Parathyroid adenoma (tissue), 2 donors: Measurements from ENCODE around the gene SOBP.

Experiments
- H2AFZ ChIP-seq: fragments of 300-600 bp; sonication (generic); one replicate; pipeline ENCODE4 v1.7.0; 2017; ENCODE audit warnings: antibody characterized with exemption, mild to moderate bottlenecking
- H3K27ac ChIP-seq: fragments of 300-600 bp; sonication (generic); one replicate; pipeline ENCODE4 v1.7.0; 2017
- H3K27me3 ChIP-seq: fragments of 300-600 bp; sonication (generic); one replicate; pipeline ENCODE4 v1.7.0; 2017; ENCODE audit warnings: low read length; ENCODE audit not compliant: control insufficient read depth, insufficient read depth
- H3K36me3 ChIP-seq: fragments of 300-600 bp; sonication (generic); one replicate; pipeline ENCODE4 v1.7.0; 2017; ENCODE audit warnings: low read length; ENCODE audit not compliant: control insufficient read depth, insufficient read depth
- H3K4me1 ChIP-seq: fragments of 300-600 bp; sonication (generic); one replicate; pipeline ENCODE4 v1.7.0; 2017; ENCODE audit warnings: control low read depth
- H3K4me2 ChIP-seq: fragments of 300-600 bp; sonication (generic); one replicate; pipeline ENCODE4 v1.7.0; 2017; ENCODE audit warnings: low read length
- H3K4me3 ChIP-seq: fragments of 300-600 bp; sonication (generic); one replicate; pipeline ENCODE4 v1.7.0; 2017; ENCODE audit warnings: low read depth, low read length
- H3K79me2 ChIP-seq: fragments of 300-600 bp; sonication (generic); one replicate; pipeline ENCODE4 v1.7.0; 2017; ENCODE audit warnings: control low read depth
- H3K9ac ChIP-seq: fragments of 300-600 bp; sonication (generic); one replicate; pipeline ENCODE4 v1.7.0; 2017; ENCODE audit warnings: mild to moderate bottlenecking
- H3K9me3 ChIP-seq: fragments of 300-600 bp; sonication (generic); one replicate; pipeline ENCODE4 v1.7.0; 2017; ENCODE audit warnings: low read length; ENCODE audit not compliant: control insufficient read depth
- CTCF ChIP-seq: fragments of 300-600 bp; sonication (generic); IDR thresholded peaks from one replicate; pipeline ENCODE4 v1.7.0; 2017; ENCODE audit warnings: antibody characterized with exemption, mild to moderate bottlenecking
- donor health status: primary hyperparathyroidism.

SOBP gene

GRCh38 chr6:107648983-107649382 lies 159.1 kb downstream of the SOBP start:
- H3K27me3 ChIP-seq = no peaks in the 10 kb centered on the region
- no peak overlapping the region for H3K4me3 ChIP-seq
- no peaks in the 10 kb centered on the region for H3K9me3 ChIP-seq
- TF ChIP-seq CTCF = no peak
- no peak overlapping the region for H3K4me2 ChIP-seq
- H2AFZ ChIP-seq = no peak overlapping the region
- H3K36me3 ChIP-seq = no peaks in the 10 kb centered on the region
- H3K9ac ChIP-seq = no peak overlapping the region
- H3K27ac ChIP-seq = no peak overlapping the region
- peaks cover 18% of the 10 kb centered on the region for H3K4me1 ChIP-seq
- H3K79me2 ChIP-seq = no peaks in the 10 kb centered on the region

GRCh38 chr6:107652526-107653182 lies 162.7 kb downstream of the SOBP start:
- H3K4me2 ChIP-seq = no peak overlapping the region
- TF ChIP-seq CTCF = no peak
- H2AFZ ChIP-seq = no peak overlapping the region

GRCh38 chr6:107653183-107653580 lies 163.3 kb downstream of the SOBP start:
- H3K9me3 ChIP-seq = no peaks in the 10 kb centered on the region
- no peak overlapping the region for H3K9ac ChIP-seq
- no peak overlapping the region for H2AFZ ChIP-seq
- H3K27me3 ChIP-seq = no peaks in the 10 kb centered on the region
- H3K36me3 ChIP-seq = no peaks in the 10 kb centered on the region
- H3K4me3 ChIP-seq = no peak overlapping the region
- no peaks in the 10 kb centered on the region for H3K79me2 ChIP-seq
- no peak overlapping the region for H3K27ac ChIP-seq
- no peak overlapping the region for H3K4me2 ChIP-seq
- TF ChIP-seq CTCF = no peak
- peaks cover 14% of the 10 kb centered on the region for H3K4me1 ChIP-seq

More at GRCh38 chr6:107652526-107653182, 162.7 kb downstream of the SOBP start:
- Histone ChIP-seq H3K27ac (no peak overlapping the region), H3K9me3 (no peaks in the 10 kb centered on the region), H3K27me3 (no peaks in the 10 kb centered on the region), H3K4me1 (peaks cover 14% of the 10 kb centered on the region), H3K9ac (no peak overlapping the region), H3K4me3 (no peak overlapping the region), H3K79me2 (no peaks in the 10 kb centered on the region), H3K36me3 (no peaks in the 10 kb centered on the region)

- H3K27ac ChIP-seq = no peak overlapping the region
- no peaks in the 10 kb centered on the region for H3K27me3 ChIP-seq
- no peak overlapping the region for H3K4me3 ChIP-seq
- TF ChIP-seq CTCF = no peak
- no peaks in the 10 kb centered on the region for H3K79me2 ChIP-seq
- no peak overlapping the region for H3K4me2 ChIP-seq
- no peak overlapping the region for H2AFZ ChIP-seq
- no peaks in the 10 kb centered on the region for H3K36me3 ChIP-seq
- H3K9ac ChIP-seq = no peak overlapping the region
- H3K9me3 ChIP-seq = no peaks in the 10 kb centered on the region
- peaks cover 19% of the 10 kb centered on the region for H3K4me1 ChIP-seq
These were observed 164.0 kb downstream of the SOBP start for GRCh38 chr6:107653861-107654394.

- no peaks in the 10 kb centered on the region for H3K9me3 ChIP-seq
- H3K9ac ChIP-seq = no peak overlapping the region
- no peak overlapping the region for H3K4me3 ChIP-seq
- no peaks in the 10 kb centered on the region for H3K36me3 ChIP-seq
- H3K4me2 ChIP-seq = no peak overlapping the region
- no peak for TF ChIP-seq CTCF
- peaks cover 22% of the 10 kb centered on the region for H3K4me1 ChIP-seq
- H3K79me2 ChIP-seq = no peaks in the 10 kb centered on the region
- H2AFZ ChIP-seq = no peak overlapping the region
- H3K27me3 ChIP-seq = no peaks in the 10 kb centered on the region
- no peak overlapping the region for H3K27ac ChIP-seq
These were observed 164.8 kb downstream of the SOBP start for GRCh38 chr6:107654764-107655163.
